GM20000 (cell line): ENCODE measurements around the gene C2orf92.

Experiments used
- DNase-seq: peaks from one replicate; pipeline ENCODE4 v3.0.0; 2012; ENCODE audit warnings: low spot score
- CTCF ChIP-seq: IDR thresholded peaks from 2 replicates; pipeline ENCODE4 v1.5.1; 2012; ENCODE audit warnings: mild to moderate bottlenecking, control low read depth; ENCODE audit errors: extremely low read depth, missing control alignments

The C2orf92 gene

DNA sequence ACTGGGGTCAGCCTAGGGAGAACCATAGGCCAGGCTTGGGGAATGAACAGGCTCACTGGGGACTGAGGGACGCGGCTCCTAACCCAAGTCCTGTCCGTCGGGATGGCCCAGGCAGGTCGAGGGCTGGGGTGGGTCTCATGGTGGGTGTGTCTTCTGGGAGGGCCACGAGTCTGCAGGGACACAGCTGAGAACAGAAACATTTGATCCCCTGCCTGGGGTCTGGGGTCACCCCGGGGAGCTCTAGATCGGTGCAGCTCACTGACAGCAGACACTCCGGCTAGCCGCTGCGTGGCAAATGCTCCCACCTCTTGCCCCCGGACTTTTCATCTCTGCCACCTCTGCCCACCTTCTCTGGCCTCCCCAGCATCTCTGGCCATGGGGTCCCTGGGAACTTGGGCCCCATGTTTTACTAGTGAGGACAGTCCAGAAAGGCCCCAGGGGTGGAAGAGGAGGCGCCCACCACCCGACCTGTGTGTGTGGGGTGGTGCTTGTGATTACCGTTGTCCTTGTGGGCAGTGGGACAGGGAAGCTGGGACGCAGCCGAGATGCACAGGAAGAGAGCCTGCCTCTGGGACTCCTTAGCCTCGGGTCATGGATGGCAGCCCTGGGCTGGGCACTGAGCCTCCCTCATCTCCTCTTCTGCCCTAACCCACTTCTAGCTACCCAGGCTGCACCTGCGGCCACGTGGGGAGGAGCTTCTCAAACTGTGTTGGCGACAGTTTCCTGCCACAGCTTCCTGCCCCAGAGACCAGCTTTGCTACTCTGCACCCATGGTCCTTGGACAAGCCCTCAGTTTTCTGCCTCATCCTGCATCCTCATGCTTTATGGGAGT, 48.8 kb downstream of the C2orf92 start:
- TF ChIP-seq CTCF = no peak
- peak; percentile 78 for DNase-seq

DNA sequence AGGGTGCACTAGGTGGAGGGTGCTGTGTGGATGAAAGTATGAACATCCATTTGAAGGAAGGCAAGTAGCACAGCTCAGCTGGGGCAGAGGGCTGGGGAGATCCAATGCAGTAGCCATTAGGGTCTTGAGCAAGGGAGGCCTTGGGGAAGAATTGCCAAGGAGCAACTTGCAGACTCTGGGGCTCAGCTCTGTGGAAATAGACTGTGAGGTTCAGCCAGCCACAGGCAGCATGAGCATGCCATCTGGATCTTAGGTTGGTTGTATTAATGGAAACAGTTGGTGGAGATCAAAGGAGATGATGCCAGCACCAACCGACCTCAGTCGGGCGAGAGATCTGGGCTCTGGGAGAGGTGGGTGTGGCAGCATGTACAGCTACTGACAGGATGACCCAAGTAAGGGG, 49.4 kb downstream of the C2orf92 start:
- no peak for TF ChIP-seq CTCF

DNA sequence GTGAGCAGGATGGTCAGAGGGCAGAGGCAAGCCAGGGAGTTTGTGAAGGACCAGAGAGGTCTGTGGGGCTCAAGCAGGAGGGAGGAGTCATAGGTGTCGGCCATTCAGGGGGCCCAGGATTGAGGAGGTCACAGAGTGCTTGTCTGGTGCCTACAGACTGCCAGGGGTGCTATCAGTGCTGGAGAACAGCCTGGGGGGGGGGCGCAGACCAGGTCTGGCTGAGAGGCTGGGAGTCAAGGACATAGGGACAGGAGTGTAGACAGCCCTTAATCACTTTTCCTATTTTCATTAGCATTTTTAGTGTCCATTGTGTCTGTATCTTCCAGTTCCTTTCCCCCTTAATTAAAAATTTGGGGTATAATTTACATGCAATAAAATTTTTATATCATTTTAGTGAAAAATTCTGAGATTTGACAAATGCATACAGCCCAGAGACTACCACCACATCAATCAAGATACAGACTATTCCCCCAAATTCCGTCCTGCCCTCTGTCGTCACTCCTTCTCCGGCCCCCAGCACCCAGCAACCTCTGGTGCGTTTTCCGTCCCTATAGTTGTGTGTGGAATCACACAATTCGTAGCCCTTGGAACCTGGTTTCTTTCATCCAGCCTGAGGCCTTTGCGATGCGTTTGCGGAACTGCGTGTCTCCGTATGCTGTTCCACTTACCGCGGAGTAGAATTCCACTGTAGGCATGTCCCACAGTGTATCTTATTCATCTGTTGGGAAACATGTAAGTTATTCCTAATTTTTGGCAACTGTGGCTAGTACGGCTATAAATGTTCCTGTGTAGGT, 50.0 kb downstream of the C2orf92 start:
- TF ChIP-seq CTCF = no peak
- DNase-seq = no peak

More for the DNA sequence above, 49.4 kb downstream of the C2orf92 start:
- DNase-seq = no peak

DNA sequence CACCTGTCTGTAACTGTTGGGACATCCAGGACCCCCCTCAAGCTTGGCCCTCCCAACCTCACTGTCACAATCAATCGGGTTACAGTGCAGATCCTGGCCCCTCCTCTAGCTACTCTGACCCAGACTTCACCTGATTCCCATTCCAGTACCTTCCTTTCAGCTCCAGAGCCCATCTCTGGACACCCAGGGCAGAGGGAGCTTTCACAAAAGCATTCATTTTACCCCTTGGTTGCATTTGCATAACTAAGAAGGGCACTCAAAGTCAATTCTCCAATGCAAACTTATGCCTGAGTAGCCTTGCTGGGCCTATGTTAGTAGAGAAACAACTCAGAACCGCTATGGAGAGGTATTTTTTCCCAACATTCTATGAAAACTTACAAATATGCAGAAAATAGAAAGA, 51.2 kb downstream of the C2orf92 start:
- DNase-seq = no peak
- no peak for TF ChIP-seq CTCF

DNA sequence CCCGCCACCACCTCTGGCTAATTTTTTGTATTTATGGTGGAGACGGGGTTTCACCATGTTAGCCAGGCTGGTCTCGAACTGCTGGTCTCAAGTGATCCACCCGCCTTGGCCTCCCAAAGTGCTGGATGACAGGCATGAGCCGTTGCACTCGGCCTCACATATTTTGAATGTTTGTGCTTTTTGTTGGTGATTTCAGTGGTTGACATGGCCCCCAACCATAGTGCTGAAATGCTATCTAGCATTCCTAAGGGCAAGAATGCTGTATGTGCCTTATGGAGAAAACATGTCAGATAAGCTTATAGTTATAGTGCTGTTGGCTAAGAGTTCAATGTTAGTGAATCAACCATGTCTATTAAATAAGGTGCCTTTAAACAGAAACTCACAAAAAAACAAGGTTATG, 52.7 kb downstream of the C2orf92 start:
- DNase-seq = no peak
- TF ChIP-seq CTCF = no peak

- DNase-seq = no peak
- TF ChIP-seq CTCF = no peak
These were observed 53.9 kb downstream of the C2orf92 start for GRCh38 chr2:97723156-97724072.
